Omental fat pad (tissue), 4 donors: ENCODE results near the gene MAST4. TPM values are rescaled to one million over a fixed set of nuclear protein-coding genes. Genes with fewer than 3 reads are reported as not detected.
"Not testable (repeated sequence)": the region's sequence is repeated elsewhere in the genome, so short reads cannot be mapped to it uniquely, and the experiment has no call there.

Experiments
- ATAC-seq: fragments of 150-250 bp; one replicate; pipeline ENCODE4 v1.9.1; 2016; ENCODE audit warnings: mild to moderate bottlenecking, moderate library complexity; ENCODE audit not compliant: low FRiP score
- DNase-seq: peaks from one replicate; pipeline ENCODE4 v3.0.0-alpha.2; 2019; ENCODE audit warnings: low spot score
- CTCF ChIP-seq, 3 donors: fragments of 450-650 bp; IDR thresholded peaks; one replicate each; pipeline ENCODE4 v1.5.1; 2016 to 2017; ENCODE audit warnings: antibody characterized with exemption in 3 of 3, mild to moderate bottlenecking in 3 of 3, moderate library complexity in 2 of 3
- total RNA-seq, 4 donors: library from RNA; depleted of rRNA; stranded (reverse); fragments of >200 nt; gene quantifications; one replicate each; pipeline ENCODE4 v1.1.0, GENCODE V29; 2016

MAST4 gene
- total RNA-seq, 4 donors from 2014 or later, result 52.2 to 76.8 (median 57.3) TPM

- no peak for TF ChIP-seq CTCF (IDR thresholded peaks at IDR 0.05)
- DNase-seq (no peak), ATAC-seq (peak; percentile 40)
Measured at GRCh38 chr5:66684663-66685062, 88.5 kb downstream of the MAST4 start.

GRCh38 chr5:66689522-66690220 lies 93.5 kb downstream of the MAST4 start:
- no peak for DNase-seq
- ATAC-seq, result no peak
- TF ChIP-seq CTCF (IDR thresholded peaks at IDR 0.05), result no peak

GRCh38 chr5:66694036-66694435 lies 97.8 kb downstream of the MAST4 start:
- ATAC-seq (no peak), DNase-seq (no peak)
- TF ChIP-seq CTCF (IDR thresholded peaks at IDR 0.05), result no peak

- ATAC-seq, DNase-seq: not testable (repeated sequence)
Measured at GRCh38 chr5:66695840-66696239, 99.6 kb downstream of the MAST4 start.

GRCh38 chr5:66697796-66698564 lies 101.8 kb downstream of the MAST4 start:
- no peak for TF ChIP-seq CTCF (IDR thresholded peaks at IDR 0.05)
- ATAC-seq, result no peak

GRCh38 chr5:66701244-66701643 lies 105.1 kb downstream of the MAST4 start:
- DNase-seq, result no peak
- no peak for TF ChIP-seq CTCF (IDR thresholded peaks at IDR 0.05)
- no peak for ATAC-seq

More at GRCh38 chr5:66697796-66698564, 101.8 kb downstream of the MAST4 start:
- DNase-seq, result no peak

- DNase-seq (no peak), ATAC-seq (no peak)
- no peak for TF ChIP-seq CTCF (IDR thresholded peaks at IDR 0.05)
Measured at GRCh38 chr5:66702426-66702825, 106.2 kb downstream of the MAST4 start.
